HG02763 (cell line): Measurements from ENCODE around the gene EPHB1.

Source experiments
- ATAC-seq: cut with Tn5 transposase; IDR thresholded peaks from one replicate; pipeline ENCODE4 v1.9.1; 2021; ENCODE audit warnings: mild to moderate bottlenecking, moderate library complexity; ENCODE audit not compliant: unreplicated experiment

Gene EPHB1

DNA sequence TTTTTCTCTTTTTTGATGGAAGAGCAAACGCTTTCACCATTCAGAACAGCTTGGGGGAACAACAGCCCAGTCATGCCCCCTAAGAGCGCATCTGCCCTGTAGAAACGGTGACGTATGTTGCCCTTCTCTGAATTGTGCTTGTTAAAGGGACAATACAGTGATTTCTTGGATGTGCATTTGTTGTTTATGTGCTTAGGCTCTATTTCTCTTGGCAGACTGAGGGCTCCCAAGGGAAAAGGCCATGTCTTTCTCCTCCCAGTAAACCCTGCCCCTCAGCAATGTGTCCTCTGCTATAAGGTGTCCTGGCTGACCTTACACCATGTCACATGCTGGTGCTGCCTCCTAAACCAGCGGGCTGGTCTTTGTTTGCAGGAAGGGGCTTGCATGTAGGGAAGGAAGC is 346.1 kb downstream of the EPHB1 start:
- no peak for ATAC-seq

DNA sequence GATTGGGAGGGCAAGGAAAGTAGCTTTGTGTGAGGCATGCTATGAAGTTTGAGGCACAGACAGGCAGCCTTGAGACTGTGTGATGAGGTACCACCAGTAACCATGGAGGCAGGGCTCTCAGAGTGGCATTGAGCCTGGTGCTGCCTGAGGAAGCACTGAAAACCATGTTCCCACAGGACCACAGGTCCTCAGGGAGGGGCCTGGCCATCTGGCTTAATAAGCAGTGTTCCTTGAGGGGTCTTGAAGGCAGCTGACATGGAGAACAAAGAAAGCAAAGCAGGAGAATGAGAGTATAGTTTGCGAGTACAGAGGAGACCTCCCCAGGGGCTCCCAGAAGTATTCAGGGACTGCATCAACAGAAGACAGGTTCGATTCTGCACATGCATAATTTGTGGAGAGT is 346.6 kb downstream of the EPHB1 start:
- no peak for ATAC-seq

DNA sequence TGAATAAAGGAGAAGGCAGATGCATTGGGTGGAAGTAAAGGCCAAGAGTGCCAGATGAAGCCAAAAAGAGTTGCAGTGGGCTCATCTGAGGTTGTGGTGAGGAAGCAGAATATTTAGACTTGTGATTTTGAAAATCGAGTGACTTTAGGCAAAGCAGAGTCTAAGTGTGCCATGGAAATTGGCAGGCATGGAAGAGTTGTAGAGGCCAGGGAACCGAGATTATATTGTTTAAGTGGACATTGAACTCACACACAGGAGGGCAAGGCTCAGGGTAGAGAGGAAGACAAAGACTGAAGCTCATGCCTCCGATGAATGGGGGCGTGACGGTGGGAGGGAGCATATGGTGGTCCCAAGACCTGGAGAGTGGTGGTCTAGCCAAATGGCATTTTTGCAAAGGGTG is 347.5 kb downstream of the EPHB1 start:
- no peak for ATAC-seq

DNA sequence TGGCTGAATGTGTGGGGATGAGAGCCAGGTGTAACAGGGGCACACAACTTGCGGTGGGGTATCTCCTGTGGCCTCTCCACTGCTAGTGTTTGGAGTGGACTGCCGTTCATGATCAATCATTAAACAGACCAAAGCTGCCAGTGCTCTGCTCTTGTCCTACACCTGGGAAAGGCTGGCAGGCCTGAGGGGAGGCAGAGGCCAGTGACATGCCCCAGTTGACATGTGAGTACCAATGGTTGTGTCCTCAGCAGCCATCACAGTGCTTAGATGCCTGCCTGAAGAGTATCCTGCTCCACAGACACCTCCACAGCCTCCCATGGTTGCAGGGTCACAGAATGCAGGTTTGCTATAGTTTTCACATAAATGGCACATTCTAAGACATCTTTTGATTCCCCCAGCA is 348.4 kb downstream of the EPHB1 start:
- no peak for ATAC-seq

DNA sequence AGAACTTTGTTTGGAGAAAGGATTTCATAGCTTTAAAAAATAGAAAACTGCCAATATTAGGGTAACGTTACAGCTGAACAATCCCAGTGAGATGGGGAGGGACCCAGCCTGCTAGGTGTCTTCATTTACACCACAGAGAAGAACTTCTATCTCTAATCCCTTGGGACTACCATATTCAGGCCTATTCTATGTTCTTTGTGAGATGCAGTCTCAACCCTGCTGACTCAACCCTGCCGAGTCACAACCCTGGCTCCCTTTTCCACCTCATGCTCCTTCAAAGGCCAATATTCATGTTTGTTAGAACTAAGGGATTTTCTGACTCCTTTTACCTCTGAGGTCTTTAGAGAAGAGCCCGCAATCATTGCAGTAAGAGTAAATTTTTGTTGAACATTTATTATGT is 350.5 kb downstream of the EPHB1 start:
- ATAC-seq, result no peak

DNA sequence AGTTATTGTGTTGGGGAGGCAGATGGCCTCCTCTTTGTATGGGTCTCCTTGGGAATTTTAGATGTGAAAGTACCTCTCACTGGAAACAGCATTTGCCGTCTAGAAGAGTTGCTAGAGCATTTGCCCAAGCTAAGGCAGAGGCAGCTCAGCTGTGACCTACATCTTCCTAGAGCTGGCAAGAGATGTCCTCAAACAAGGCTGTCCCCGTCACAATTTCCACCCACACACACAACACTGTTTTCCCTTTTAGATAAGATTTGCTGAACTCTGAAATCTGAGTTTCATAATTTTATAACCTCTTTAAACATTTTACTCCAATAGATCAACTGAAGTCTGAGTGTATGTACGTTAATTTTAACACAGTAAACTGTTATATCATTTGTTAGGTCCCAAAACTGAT is 352.6 kb downstream of the EPHB1 start:
- no peak for ATAC-seq

DNA sequence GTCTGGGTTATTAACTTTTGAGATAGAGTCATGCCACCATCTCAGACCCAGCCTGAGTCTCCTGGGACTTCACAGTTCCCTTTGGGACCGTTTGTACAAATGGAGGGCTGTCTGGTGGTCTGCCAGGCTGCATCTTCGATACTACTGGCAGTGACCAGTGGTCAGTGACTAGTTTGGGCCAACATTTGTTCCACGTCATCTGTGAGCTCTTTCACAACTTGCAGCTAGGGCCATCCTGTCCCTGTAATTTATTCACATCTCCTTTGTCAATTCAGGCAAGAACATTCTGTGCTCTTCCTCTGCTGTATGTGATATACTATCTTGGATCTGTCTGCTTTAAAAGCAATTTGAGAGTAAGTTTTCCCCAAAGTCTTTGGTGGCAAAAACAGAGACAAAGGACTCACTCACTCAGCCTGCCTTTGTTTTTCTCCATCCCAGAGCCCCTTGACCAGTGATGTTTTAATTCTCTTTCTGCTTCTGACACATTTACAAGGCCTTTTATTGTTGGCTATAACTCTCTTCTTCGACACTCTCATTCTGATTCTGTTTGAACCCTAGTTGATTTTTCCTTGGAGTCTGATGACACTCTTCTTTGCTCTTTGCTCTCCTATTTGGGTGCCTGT is 353.4 kb downstream of the EPHB1 start:
- no peak for ATAC-seq

DNA sequence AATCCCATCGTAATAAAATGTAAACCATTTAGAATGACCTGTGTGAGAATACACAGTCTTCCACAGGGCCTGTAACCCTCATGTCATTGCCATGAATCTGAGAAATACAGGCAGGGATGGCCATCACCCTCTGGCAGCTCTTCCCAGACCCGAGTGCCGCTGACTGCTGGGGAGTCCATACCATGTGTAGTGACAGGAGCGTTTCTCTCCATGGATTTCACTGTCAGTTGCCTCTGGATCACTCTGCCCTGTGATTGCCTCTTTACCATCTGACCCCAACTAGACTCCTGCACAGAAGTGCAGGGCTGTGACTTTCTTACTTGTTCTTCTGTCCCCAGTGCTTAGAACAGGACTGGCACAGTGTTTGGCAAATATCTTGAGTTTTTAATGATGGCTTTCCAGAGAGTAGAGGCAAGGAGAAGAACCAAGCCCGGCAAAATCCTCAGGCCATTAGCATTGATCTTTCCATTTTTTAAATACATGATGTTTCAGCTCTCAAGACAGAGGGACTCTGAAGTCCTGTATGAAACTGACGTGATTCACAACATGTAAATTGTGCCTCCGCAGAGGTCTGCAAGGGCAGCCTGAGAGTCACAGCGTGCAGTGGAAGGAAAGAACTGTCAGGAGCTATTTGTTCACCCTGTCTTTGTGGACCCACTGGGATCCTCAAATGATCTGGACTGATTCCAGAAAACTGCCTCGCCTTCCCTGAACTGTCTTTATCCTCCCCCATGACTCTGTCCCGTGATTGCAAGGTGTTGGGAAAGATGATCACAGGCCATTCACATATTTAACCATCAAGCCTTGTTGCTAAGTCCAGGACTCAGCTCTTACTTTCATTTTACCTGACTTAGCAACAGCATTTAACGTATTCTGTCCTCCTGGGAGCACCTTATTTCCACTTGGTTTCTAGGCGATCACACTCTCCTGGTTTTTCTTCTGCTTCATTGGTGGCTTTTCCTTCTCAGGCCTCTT is 354.9 kb downstream of the EPHB1 start:
- ATAC-seq, result no peak

DNA sequence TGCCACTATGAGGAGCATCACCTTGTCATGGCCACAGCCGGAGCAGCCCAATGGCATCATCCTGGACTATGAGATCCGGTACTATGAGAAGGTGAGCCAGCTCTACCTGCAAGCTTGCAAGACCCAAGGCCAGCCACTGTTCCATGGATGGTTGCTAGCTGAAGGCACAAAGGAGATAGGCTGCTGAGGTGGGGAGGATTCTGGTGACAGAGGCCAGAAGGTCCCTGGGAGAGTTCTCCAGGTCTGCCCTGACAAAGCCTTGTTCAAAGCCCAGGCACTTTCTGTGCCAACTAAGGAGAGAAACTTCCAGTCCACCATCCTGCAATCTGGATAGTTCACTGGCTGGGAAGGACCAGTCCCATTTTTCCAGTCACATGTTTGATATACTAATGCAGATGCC is 359.1 kb downstream of the EPHB1 start:
- ATAC-seq, result no peak

DNA sequence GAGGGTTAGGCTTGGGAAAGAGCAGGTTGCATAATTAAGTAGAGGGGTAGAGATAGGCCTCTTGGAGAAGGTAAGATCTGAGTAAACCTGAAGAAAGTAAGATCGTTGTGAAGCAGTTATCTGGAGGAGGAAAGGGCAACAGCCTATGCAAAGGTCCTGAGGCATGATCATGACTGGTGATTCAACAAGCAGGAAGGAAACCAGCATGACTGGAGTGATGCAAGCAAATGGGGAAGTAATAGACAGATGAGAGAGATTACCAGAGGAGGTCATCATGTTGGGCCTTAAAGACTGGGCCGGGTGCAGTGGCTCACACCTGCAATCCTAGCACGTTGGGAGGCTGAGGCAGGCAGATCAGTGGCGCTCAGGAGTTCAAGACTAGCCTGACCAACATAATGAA is 360.2 kb downstream of the EPHB1 start:
- no peak for ATAC-seq

DNA sequence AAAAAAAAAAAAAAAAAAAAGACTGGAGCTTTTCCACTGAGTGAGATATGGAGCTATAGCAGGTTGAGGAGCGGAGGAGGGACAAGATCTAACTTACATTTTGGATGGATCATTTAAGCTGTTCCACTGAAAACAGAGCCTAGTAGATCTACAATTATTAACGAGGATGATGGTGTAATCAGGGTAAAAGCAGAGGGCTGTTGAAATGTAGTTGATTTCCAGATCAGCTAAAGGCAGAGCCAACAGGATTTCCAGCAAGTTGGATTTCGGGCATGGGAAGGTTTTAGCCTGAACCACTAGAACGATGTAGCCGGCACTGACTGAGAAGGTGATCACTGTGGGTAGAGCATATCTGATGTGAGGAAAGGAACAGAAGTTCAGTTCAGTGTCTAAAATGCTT is 360.7 kb downstream of the EPHB1 start:
- ATAC-seq, result no peak

DNA sequence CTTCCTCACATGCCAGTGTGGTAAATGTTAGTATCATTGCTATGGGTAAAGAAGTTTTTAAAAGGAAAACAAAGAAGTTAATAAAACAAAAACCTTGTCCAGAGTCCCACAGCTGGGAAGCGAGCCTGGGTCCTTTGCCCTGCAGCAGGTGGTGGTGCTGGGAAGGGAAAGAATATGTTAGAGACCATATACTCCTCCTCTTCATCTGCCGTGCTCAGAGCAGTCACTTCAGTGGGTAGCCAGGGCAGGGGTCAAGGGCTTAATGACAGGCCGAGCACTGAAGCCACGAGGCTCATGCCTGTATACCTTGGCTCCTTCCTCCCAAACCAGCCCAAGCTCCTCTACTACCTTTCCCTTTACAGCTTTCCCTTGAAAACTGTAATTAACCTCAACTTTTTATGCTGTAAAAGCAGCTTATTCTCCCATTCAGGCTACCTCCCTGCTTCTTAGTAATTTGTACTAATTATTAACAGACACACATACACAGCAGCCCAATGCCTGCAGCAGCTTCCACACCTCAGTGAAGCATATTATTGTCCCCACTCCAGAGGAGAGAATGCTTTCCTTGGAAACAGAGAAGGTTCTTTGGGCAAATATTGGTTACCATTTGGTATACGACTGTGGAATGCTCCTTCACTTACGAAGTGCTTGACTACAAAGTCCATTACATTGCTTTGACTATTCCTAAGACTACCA is 362.1 kb downstream of the EPHB1 start:
- no peak for ATAC-seq

DNA sequence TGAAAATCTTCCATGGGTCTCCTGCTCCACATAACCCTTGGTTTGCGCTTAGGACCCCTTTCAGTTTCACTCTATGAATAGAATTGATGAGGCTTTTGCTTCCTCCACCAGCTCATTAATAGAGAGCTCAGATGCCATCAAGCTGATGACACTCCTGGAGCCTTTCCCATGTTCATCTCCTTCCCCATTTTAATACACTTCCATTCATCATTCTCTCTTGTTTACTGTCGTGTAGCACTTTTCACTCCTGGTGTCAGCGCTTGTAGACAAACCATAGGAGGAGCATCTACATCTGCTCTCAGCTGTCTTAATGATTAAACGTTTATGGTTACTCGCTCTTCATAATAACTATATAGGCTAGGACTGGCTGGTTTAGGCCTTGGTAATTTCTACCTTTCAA is 363.5 kb downstream of the EPHB1 start:
- ATAC-seq, result no peak

DNA sequence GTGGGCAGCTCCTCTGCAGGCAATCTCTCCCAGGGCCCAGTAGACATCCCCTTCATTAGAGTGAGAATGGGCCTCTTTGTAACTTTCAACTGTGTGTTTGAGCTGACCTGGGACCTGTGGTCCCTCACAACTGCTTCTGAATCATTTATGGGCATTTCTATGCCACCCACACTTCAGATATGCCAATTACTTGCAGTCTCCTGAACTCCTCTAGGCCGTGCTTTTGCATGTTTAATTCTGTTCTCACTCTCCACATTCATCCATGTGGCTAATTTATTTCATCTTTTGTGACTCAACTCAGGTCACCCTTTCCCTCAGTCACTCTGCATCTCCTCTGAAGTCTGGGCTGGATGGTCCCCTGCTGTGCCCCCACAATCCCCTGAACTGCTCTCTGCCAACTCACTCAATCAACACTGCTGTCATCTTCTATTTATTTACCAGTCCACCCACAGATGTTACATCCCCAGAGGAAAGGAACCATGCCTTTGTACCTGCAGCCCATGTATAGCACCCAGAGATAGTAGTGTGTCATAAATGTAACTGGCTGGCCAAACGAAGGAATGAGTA is 364.7 kb downstream of the EPHB1 start:
- no peak for ATAC-seq

DNA sequence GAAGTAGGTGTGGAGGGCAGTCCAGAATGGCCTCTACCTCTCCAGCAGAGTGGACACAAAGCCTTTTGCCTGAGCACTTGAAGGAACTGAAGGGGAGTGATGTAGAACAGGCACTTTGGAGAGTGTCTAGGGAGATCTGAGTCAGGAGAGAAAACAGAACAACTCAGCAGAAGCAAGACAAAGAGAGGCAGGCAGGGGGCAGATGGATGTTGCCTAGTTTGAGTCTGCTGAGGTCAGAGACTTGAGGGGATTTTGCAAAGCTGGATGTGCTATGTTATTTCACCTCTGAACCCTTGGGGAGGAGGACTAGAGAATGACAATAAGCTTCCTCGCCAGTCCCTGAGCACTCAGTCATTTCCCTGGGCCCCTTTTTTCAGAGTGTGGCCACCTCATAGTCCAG is 366.4 kb downstream of the EPHB1 start:
- ATAC-seq, result no peak

DNA sequence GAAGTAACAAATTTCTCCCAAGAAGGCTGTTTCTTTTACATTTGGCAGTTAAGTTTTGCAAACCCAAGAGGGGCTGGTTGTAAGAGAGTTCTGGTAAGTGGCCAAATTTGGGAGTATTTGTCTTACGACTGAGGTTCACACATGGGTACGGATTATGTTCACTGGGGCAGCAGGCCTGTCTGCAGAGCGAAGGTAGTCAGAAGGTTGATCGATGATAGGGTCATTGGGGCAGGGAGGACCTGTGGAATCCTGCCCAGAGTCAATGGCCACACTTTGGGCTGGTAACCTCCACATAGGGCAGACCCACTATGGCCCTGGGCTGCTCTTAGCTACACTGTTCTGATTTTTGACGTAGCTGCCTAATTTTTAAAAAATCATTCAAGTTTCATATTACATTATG is 368.6 kb downstream of the EPHB1 start:
- no peak for ATAC-seq

DNA sequence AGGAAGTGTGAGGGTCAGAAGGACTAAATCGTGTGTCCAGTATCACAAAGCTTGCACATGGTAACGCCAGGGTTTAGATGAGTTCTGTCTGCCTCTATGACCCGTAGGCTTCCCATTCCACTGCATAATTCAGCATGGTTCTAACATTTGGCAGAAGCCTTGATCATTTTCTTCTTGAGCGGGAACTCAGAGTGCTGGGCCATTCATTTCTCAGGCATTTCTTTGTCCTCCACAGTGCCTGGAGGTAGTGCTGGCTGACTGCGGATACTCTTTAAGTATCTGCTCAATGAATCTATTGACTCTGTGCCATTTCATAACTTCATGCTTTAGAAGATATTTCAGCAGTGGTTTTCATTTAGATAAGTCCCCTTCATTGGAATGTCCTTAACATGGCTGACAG is 370.2 kb downstream of the EPHB1 start:
- ATAC-seq, result no peak

DNA sequence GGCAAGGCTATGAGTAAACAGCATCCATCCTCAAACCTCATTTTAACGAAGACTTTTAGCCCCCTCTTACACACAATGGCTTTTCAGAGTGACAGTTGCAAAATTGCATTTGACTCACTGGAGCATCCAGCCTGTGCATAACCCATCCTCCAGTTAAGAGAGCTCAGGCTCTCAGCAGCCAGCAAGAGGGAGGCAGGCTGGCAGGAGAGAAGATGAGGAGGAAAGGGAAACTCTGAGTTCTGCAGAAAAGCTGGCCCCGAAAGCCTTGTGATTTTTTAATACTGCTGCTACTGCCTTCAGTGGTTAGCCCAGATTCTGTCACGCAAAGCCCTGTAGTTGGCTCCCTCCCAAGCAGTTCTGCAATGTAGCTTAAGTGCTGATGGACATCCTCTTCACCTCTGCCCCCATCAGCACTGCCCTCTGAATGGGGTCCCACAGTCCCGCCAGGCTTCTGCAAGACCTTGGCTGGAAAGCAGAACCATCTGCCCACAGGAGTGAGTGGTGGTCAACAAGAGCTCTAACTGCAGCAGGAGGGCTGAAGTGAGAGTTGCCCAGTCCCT is 371.3 kb downstream of the EPHB1 start:
- ATAC-seq, result no peak

DNA sequence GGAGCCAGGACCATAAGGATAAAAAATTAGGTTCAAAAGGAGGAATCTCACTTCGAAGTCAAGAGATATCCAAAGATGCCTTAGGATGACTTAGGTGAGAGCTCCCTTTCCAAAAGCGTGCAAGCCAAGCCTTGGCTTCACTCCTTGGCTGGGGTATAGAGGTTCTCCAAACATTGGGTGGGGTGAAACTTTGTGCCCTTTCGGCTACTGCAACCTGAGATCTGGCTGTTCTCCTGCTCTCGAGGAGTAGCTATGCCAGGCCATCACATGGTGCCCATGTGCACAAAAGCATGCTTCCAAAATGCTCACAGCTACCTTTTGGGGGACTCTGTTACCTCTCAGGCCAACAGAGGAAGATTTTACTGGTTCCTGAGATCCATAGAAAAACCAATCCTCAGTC is 373.8 kb downstream of the EPHB1 start:
- no peak for ATAC-seq

DNA sequence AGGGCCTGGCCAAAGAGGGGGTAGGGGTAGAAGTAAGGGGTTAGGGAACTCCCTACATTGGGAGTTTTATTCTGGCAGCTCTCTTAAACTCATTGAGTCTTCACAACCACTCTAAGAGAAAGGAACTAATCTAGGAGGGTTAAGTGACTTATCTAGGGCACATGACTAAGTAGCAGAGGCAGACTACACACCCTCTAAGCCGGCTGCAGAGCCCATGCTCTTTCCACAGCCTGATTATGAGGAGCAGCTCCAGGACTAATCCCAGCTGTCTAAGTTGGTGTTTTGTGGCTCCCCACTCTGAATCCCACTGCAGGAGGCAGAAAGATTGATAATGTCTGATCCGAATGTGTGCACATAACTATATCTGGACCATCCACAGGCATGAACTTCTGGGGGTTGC is 374.6 kb downstream of the EPHB1 start:
- ATAC-seq, result no peak

DNA sequence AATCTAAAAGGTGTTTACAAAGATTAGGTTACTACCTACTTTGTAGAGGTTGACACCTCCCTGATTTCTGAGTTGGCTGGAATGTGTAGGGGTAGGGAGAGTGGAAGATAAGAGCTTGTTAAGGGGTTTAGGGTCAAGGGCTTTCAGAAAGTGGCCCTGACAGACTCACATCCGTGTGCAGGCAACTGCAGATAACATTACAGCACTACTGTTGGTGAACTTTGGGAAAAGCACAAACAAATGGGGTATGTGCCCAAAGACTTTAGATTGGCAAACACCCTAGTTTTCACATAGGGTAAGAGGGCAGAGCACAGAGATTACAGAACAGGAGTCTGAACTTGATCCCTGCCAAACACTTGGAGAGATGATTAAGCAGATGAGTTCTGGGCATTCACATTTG is 375.7 kb downstream of the EPHB1 start:
- no peak for ATAC-seq
